Chondrocyte (in vitro differentiated cells): ENCODE data around the gene RIMBP2. TPM values are rescaled to one million over a fixed set of nuclear protein-coding genes. Genes with fewer than 3 reads are reported as not detected.
"Not testable (repeated sequence)": the region's sequence is repeated elsewhere in the genome, so short reads cannot be mapped to it uniquely, and the experiment has no call there.

Experiments used
- DNase-seq: peaks from one replicate; pipeline ENCODE4 v3.0.0; 2021; ENCODE audit warnings: mixed read lengths, low spot score
- H3K27ac Mint-ChIP-seq: one replicate; pipeline ENCODE4 v1.8.0; 2021; ENCODE audit warnings: mild to moderate bottlenecking, moderate library complexity, mixed read lengths; ENCODE audit not compliant: unreplicated experiment
- H3K27me3 Mint-ChIP-seq: 2 replicates; pipeline ENCODE4 v1.8.0; 2021; ENCODE audit warnings: low read depth, mixed read lengths
- H3K36me3 Mint-ChIP-seq: 2 replicates; pipeline ENCODE4 v1.8.0; 2021; ENCODE audit warnings: low read depth, mixed read lengths
- H3K4me1 Mint-ChIP-seq: 2 replicates; pipeline ENCODE4 v1.8.0; 2021; ENCODE audit warnings: low read depth, mild to moderate bottlenecking, mixed read lengths
- H3K4me3 Mint-ChIP-seq: one replicate; pipeline ENCODE4 v1.8.0; 2021; ENCODE audit warnings: mild to moderate bottlenecking, moderate library complexity, mixed read lengths; ENCODE audit not compliant: unreplicated experiment
- H3K9me3 Mint-ChIP-seq: 2 replicates; pipeline ENCODE4 v1.8.0; 2021; ENCODE audit warnings: low read depth, mixed read lengths
- CTCF ChIP-seq: fragments of 200-600 bp; sonication (generic); IDR thresholded peaks from 2 replicates; pipeline ENCODE4 v1.5.0; 2021; ENCODE audit warnings: antibody characterized with exemption, mild to moderate bottlenecking, moderate library complexity
- total RNA-seq: library from RNA; stranded (reverse); gene quantifications from 3 replicates; pipeline ENCODE4 v1.2.1, GENCODE V29; 2021

RIMBP2 gene
- total RNA-seq, 1 donor from 2014 or later: 0.30 TPM

GRCh38 chr12:130698106-130698505 lies 18.0 kb downstream of the RIMBP2 start:
- H3K27ac Mint-ChIP-seq: no peak overlapping the region
- no peak overlapping the region for H3K4me3 Mint-ChIP-seq
- TF ChIP-seq CTCF: no peak

GRCh38 chr12:130696379-130697100 lies 19.6 kb downstream of the RIMBP2 start:
- Mint-ChIP-seq H3K36me3 (no peaks in the 10 kb centered on the region), H3K9me3 (no peaks in the 10 kb centered on the region), H3K27ac (no peak overlapping the region), H3K27me3 (peaks cover 16% of the 10 kb centered on the region), H3K4me3 (no peak overlapping the region), H3K4me1 (no peaks in the 10 kb centered on the region)
- no peak for TF ChIP-seq CTCF
- no peak for DNase-seq

More at GRCh38 chr12:130698106-130698505, 18.0 kb downstream of the RIMBP2 start:
- Mint-ChIP-seq H3K4me1 (no peaks in the 10 kb centered on the region), H3K36me3 (no peaks in the 10 kb centered on the region), H3K9me3 (no peaks in the 10 kb centered on the region), H3K27me3 (peaks cover 15% of the 10 kb centered on the region)
- no peak for DNase-seq

GRCh38 chr12:130695061-130695460 lies 21.0 kb downstream of the RIMBP2 start:
- Mint-ChIP-seq H3K4me3 (no peak overlapping the region), H3K27me3 (peaks cover 16% of the 10 kb centered on the region), H3K9me3 (no peaks in the 10 kb centered on the region), H3K27ac (no peak overlapping the region), H3K4me1 (no peaks in the 10 kb centered on the region), H3K36me3 (no peaks in the 10 kb centered on the region)
- no peak for DNase-seq
- TF ChIP-seq CTCF: no peak

- no peak for DNase-seq
- no peak for TF ChIP-seq CTCF
- Mint-ChIP-seq H3K27me3 (peaks cover 6% of the 10 kb centered on the region), H3K4me3 (no peak overlapping the region), H3K36me3 (no peaks in the 10 kb centered on the region), H3K27ac (no peak overlapping the region), H3K4me1 (no peaks in the 10 kb centered on the region), H3K9me3 (no peaks in the 10 kb centered on the region)
Measured at GRCh38 chr12:130689408-130690405, 26.4 kb downstream of the RIMBP2 start.

- not testable (repeated sequence) for H3K36me3 Mint-ChIP-seq, H3K27me3 Mint-ChIP-seq, DNase-seq, H3K9me3 Mint-ChIP-seq, H3K4me1 Mint-ChIP-seq, H3K27ac Mint-ChIP-seq, H3K4me3 Mint-ChIP-seq
Measured at GRCh38 chr12:130688999-130689398, 27.1 kb downstream of the RIMBP2 start.
